Stimulated activated CD4-positive, alpha-beta T cell treated with anti-CD3 and anti-CD28 coated beads, TNF-alpha, amount 100 ng/mL, for 24 hours (primary cell): Measurements from ENCODE around the gene UNC45A.
"Not testable (repeated sequence)": the region's sequence is repeated elsewhere in the genome, so short reads cannot be mapped to it uniquely, and the experiment has no call there.

Experiments
- DNase-seq, 3 experiments: peaks; one replicate each; pipeline ENCODE4 v3.0.0-alpha.2; 2020; ENCODE audit warnings: low read depth in 3 of 3

The UNC45A gene

DNA sequence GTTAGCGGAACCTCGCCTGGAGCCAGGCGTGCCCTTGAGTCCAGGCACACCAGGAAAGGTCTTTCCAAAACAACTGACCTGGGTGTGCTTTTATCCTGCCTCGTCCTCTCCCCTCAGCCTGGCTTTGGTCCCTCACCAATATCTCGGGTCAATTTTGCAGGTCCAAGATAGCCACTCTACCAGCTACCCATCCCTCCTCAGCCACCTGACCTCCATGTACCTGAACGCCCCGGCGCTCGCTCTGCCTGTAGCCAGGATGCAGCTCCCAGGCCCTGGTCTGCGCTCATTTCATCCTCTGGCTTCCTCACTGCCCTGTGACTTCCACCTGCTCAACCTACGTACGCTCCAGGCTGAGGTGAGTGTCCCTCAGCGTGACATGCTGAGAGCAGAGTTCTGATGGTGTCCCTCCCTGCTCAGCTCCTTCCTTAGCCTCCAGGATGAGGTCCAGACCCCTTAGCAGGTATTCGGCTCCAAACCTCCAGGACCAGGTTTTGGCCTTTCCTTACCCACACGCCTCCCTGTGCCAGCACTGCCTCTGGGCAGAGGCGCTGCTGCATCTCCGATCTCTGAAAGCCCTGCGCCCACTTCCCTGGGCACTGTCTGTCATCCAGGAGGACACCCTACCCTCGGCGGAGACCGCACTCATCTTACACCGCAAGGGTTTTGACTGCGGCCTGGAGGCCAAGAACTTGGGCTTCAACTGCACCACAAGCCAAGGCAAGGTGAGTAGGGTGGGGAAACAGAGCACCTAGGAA is 16.9 kb upstream of the UNC45A start:
- DNase-seq: no peak

GRCh38 chr15:90918835-90919234 is 16.2 kb upstream of the UNC45A start:
- no peak for DNase-seq

DNA sequence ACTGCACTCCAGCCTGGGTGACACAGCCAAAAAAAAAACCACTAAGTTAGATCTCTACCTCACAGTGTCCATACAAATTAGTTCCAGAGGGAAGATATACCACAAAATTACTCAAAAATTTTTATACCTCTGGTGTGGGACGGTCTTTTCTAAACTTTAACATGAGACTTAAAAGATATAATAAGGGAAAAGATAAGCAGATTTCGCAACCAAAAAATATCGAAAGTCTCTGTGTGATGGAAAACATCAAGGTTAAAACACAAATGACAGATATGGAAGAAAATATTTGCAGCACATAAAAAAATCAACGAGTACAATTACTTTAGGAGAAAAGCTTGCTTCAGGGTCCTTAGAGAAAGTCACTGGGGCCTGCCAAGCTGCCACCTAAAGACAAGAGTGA is 13.2 kb upstream of the UNC45A start:
- DNase-seq: no peak

- DNase-seq: peak in 1 of 3 experiments; percentile 19
Observed at GRCh38 chr15:90922712-90923322, 12.3 kb upstream of the UNC45A start.

GRCh38 chr15:90924375-90924774 is 10.7 kb upstream of the UNC45A start:
- DNase-seq: no peak

GRCh38 chr15:90926766-90927165 is 8.3 kb upstream of the UNC45A start:
- DNase-seq: not testable (repeated sequence)

DNA sequence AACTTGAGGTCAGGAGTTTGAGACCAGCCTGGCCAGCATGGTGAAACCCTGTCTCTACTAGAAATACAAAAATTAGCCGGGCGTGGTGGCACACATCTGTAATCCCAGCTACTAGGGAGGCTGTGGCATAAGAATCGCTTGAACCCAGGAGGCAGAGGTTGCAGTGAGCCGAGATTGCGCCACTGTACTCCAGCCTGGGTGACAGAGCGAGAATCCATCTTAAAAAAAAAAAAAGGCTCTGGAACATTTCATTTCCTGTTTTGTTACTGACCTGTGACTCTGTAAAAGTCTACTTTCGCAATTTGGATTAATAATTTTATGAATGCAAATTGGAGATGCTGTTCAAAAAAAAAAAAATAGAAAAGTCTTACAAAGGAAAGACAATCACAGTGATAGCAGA is 7.0 kb upstream of the UNC45A start:
- DNase-seq: not testable (repeated sequence)

GRCh38 chr15:90929246-90930019 is 5.7 kb upstream of the UNC45A start:
- DNase-seq: no peak

DNA sequence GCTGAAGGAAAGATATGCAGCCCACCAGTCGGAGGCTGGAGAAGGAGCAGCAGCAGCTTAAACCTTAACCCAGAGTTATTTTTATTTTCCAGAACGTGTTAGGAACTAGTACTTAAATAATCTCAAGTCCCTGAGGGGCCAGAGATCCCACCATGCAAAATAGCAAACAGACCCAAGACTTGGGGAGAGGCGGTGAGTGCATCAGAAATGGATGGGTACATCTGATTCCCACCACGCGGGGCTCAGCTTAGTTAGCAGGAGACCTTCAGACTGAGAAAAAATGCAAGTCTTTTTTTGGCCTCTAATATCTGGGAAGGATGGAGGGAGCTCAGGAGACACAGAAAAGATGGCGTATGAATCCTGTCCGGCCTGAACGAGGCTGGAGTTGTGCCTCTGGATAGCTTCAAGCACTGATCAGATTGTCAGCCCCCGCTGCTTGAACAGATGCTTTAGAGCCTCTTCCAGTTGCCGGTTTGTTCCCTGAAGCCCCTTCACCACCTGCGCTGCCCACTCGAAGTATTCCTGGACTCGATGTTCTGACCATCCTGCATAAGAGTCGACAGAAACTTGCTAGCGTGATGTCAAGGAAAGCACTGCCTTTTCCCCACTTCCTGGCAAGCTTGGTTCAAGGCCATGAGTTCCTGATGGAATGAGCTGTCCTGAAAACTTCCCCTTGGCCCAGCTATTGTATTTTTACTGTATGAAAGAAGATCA is 4.1 kb upstream of the UNC45A start:
- DNase-seq: no peak

DNA sequence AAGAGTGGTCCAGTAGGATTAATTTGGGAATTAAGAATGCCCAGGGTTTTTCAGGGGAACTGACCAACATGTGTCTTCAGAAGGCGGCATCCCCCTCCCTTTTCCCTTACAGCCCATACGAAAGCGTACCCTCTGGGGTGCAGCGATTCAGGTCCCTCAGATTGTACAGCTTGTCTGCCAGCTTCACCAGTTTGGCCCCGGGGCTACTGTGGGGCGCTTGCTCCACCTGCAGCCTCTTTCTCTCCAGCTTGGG is 3.6 kb upstream of the UNC45A start:
- DNase-seq: no peak

DNA sequence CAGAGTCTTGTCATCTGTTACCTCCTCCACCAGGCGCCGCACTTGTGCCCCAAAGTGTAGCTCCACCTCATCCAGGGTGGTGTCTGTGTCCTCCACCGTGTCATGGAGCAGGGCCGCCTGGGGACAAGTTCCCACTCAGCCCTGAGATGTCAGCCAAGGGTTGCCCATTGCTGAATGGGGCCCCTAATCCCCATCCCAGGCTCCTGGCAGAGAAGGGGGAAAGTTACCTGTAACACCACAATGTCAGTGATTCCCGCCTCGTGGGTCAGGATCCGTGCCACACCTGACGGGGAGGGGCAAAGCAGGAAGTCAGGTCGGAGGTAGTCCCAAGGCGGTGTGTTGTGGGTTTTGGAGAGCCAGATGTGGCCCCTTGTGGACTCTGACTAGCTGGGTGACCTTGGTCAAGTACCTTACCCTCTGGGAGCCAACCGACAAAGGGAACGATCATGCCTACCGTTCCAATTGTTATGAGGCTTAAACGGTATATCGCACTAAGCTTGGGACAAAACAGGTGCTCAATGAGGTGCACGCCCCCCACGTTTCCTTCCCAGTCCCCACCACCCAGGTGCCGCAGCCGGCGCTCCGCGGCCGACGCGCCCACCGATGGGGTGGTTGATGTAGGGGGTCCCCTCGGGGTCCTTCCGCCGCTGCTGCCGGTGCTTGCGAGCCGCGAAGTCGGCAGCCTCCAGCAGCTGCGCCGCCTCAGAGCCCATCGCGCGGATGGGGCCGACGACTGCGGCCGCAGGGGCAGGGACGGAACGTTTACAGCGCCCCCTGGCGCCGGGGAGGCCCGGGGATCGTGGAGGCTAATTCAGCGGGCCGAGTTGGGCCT is 3.0 kb upstream of the UNC45A start, which contains the start of gene HDDC3:
Gene HDDC3, minus strand, starts transcription at position 722 of the 832 bp plus-strand sequence. Its CDS starts 9 bp downstream, at position 713.
- DNase-seq: peak; percentile 85 to 90 (median 87)

DNA sequence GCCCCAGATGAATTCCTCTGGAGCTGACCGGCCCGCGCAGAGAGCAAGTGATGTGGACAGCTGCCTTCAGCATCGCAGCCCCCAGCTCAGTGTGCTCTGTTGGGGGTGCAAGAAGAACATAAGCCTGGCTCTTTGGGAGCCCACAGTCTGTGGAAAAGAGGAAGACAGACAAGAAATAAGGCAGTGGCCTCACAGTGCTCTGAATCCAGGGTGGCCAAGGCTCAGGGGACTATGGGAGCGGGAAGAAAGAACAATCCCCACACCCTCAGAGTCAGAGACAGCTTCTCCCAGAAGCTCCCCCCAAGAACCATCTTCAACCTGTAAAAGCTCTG is 2.5 kb upstream of the UNC45A start:
- no peak for DNase-seq

- no peak for DNase-seq
Observed at GRCh38 chr15:90933301-90933700, 1.8 kb upstream of the UNC45A start.

- DNase-seq: peak; percentile 61 to 89 (median 68)
Observed at GRCh38 chr15:90934256-90934948, 683 bp upstream of the UNC45A start.

DNA sequence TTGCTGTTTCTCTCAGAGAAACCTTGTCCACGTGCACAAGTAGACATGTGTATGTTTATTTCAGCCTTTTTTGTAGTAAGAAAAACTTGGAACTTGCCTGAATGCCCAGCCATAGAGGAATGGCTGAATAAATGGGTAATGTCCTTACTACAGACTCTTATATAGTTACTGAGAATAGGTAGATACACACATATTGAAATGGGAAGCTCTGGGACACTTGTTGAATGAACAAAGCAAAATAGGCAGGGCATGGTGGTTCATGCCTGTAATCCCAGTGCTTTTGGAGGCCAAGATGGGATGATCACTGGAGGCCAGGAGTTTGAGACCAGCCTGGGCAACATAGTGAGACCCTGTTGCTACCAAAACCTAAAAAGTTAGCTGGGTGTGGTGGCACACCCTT is 1.7 kb downstream of the UNC45A start:
- DNase-seq: no peak

- DNase-seq: no peak
Observed at GRCh38 chr15:90938261-90938660, 3.2 kb downstream of the UNC45A start.

DNA sequence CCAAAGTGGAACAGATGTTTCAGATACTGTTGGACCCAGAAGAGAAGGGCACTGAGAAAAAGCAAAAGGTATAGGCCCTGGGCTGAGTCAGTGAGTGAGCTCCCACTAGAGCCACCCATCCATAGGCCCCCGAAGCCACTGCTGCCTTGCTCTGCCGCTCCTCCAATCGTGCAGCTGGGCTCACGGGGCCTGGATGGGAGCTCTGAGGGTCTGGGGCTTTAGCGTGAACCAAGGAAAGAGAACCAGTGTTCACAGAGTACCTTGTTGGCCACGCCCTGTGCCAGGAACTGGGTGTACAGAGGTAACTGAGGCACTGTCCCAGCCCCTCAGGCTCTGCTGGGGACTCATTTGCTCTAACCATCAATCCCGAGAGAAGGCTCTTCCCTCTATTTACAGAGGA is 4.7 kb downstream of the UNC45A start:
- no peak for DNase-seq

GRCh38 chr15:90941038-90941437 is 6.0 kb downstream of the UNC45A start:
- DNase-seq: no peak

- DNase-seq: no peak
Observed at GRCh38 chr15:90942354-90943120, 7.5 kb downstream of the UNC45A start.

GRCh38 chr15:90945091-90945490 is 10.0 kb downstream of the UNC45A start:
- no peak for DNase-seq
